HG02852 (cell line): ENCODE data around the gene HEMGN.

ENCODE experiments used
- ATAC-seq: cut with Tn5 transposase; IDR thresholded peaks from one replicate; pipeline ENCODE4 v1.9.1; 2021; ENCODE audit warnings: mild to moderate bottlenecking, moderate library complexity; ENCODE audit not compliant: unreplicated experiment

Gene HEMGN

DNA sequence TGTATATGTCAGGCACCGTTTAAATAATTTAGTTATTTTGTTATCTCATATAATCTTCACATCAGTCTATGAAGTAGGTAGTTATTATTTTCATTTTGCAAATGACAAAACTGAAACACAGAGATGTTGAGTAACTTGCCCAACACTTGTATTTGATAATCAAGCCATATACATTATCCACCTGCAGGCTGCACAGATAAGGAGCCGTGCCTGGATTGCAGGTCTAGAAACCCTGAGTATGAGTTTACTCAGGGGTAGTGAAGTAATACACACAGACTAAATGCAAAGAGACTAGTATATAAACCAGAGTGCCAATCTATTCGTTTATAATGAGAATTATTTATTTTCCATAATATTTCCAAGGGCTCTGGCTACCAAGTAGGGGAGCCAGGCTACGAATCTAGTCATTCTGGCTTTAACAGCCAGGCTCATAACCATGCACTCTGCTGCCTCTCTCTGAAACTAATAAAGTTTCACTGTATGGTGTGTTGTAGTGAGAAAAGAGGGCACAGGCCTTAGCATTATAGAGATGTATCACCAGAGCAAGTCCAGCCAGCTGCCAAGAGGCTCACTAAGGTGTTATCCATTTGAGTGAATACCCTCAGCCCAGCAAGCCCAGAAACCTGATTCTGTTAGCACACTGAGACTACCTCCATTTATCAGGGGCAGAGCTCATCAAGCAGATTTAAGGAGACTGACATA lies 4.5 kb downstream of the HEMGN start:
- no peak for ATAC-seq

DNA sequence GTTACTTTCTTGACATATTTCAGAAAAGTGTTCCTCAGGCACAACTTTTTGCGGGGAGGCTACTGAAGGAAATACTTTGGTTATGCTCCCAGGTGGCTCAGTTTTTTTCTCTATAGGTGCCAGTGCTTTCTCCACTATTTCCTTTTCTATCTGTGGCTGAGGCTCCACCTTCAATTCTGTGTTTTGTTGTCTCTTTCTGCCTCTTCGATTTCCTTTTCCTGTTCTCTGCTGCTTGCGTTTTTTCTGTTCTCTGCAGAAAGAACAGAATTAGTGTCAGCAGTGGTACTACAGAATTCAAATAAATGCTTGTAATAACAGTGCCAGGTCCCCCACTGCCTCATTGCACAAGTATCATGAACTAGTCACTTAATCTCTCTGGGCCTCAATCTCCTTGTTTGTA lies 7.0 kb downstream of the HEMGN start:
- ATAC-seq, result no peak

DNA sequence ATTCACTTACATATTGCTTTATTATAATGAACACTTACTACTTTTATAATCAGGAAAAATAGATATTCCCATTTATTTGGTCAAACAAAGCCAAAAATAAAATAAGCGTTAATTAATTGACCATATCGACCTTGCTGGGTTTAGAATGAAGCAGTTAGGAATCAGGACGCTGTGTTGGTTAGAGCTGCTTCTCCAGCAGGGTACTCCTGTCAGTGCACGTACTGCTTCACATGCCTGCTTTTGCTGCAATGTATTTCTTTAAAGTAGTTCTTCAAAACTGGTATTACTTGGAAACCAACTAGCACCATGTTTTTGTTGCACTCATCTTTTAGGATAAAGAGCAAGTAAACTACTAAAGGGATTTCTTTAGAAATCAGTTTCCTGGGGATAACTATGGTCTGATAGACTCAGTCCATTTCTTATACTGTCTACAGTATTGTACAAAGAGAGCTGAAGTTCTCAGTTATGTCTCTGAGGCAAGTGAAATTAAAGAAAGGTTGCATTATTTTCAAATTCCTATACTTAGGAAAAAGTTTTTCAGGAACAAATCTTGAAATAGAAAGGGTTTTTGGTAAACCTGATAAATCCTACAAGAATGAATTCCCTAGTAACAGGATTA lies 8.9 kb downstream of the HEMGN start:
- no peak for ATAC-seq

DNA sequence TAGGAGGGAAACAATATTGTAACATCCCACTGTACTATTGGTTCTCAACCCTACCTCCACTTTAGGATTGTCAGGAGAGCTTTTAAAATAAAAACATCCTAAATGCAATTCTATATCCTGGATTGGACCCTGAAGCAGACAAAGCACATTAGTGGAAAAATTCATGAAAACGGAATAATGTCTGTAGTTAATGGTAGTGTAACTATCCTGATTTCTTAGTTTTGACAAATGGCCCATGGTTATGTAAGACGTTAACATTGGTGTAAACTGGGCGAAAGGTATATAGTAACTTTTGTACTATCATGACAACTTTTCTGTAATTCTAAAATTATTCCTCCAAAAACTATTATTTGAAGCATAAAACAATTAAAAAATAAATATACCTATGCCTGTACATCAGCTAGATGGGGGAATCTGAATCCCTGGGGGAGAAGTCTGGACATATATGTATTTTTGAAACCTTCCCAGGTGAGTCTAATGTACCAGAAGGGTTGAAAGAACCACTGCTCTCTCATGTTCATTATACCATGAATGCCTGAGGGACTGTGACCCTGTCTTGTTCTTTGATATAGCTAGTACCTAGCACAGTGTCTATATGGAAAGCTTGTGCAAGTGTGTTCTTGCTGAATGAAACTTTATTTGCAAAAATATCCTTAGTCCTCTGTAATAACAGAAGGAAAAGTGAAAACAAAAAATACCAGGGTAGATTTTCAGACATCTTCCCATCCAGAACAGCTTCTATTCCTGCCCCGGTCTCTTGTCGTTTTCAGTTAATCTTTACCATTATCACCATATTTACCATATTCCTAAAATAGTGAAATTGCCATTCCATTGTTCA lies 12.3 kb downstream of the HEMGN start:
- ATAC-seq, result no peak

DNA sequence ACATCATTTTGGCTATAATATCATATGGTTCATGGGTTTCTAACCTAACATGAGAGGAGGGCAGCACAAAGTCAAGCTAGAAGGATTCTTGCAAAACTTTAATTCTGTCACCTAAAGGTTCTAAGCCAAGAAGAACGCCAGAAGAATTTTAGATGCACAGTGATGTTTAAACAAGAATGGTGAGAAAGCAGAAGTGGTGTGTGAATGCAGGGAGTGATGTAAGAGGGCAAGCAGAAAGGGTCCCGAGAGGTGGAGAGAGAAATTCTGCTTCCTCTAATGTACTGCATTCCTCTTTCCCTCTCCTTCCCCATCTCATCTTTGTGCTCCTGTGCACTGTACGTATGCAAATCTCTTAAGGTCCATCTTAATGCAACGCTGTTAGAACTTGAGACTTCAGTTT lies 13.6 kb downstream of the HEMGN start:
- no peak for ATAC-seq

DNA sequence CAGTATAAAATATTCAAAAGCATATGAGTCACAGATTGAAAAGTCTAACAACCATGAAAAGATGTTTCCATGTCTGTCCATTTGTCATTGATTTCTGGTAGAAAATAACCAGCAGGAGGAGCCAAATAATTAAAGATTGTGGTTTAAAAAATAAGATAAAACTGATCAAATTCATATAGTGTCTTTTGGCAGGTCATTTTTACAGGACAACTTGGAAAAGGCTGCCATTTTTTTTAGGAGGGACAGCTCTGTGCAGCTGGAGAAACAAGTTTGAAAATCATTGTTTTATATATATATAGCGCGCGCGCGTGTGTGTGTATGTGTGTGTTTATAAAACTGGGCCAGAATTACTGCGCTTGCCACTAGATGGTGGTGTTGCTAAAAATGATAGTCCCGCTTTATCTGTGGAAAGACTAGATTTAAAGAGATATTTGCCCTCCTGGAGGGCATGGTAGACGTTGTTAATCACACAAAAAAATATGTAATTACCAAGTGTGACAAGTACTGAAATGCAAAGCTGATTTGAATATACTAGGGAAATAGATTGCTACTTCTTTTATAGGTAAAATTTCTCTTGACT lies 14.4 kb downstream of the HEMGN start:
- ATAC-seq, result no peak

DNA sequence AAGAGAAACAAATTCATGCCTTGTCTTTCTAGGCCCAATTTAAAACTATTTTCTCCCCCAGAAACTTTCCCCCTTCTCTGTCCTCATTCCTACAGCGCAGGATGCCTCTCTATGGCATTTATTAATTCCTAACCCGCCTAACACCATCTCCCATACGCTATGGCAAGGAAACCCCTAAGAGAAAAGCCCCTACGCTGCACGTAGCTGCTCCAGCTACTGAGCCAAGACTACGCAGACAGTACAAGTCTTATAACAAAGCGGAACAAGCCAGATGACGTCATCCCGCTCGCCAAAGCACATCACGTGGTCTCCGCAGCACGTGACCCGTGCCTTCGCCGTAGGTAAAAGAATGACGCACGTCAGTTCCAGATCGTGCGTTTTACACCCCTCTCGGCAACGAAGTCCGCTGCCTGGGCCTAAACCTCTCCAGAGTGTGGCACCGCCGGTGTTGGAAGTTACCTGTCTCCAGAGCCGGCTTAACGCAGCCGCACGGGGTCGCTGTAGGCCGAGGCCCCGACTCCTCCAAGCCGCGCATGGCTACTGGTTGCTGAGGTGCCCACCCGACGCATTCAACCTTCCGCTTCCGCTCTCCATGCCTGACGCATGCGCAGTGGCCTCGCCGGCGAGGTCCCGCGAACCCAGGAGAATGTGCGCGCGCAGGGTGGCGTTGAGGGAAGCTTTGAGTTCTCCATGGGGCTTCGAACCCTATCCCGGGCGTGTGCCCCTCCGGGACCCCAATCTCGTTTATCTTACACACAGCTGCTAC lies 15.8 kb downstream of the HEMGN start, which contains the start of gene TRMO:
TSS of gene TRMO (minus strand) at position 542 of the 766 bp plus-strand sequence. CDS start at position 535, 7 bp downstream.
- peak; percentile 86 for ATAC-seq

DNA sequence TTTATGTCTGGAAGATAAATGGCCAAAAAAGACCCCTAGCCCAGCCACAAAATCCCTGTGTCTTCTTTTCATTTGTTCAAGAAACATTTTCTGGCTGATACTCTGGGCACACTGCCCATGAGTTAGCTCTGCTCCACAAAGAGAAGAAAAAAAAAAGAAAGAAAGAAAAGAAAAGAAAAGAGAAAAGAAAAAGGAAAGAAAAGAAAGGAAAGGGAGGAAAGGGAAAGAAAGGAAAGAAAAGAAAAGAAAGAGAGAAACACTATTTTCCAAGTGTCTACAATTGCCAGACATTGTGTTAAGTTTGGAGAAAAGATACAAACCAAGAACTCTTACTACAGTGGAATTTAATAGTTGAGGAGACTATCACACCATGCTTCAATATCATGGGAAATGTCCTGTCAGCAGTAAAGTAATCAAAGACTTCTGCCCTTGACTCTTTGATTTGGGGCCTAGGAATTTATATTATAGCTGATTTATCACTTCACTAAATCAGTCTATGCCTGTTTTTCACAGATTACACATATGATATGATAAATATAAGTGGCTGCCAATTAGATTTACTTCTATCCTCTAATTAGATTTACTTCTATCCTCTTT lies 18.7 kb downstream of the HEMGN start:
- ATAC-seq, result no peak

DNA sequence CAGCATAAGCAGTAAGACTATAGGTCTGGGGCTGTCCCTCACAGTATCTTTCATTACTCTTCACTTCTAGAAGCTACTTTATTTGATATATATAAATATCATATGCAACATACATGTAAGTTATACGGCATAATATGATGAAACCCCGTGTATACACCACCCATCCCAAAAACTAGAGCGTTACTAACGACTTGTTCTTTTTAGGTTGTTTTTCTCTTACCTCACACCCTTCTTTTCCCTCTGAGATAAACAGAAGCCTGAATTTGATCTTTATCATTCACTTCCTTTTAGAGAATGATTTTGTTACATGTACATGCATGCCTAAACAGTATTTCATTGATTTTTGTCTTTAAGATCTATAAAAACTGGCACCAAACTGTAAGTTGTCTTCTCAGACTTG lies 19.4 kb downstream of the HEMGN start:
- ATAC-seq, result no peak

DNA sequence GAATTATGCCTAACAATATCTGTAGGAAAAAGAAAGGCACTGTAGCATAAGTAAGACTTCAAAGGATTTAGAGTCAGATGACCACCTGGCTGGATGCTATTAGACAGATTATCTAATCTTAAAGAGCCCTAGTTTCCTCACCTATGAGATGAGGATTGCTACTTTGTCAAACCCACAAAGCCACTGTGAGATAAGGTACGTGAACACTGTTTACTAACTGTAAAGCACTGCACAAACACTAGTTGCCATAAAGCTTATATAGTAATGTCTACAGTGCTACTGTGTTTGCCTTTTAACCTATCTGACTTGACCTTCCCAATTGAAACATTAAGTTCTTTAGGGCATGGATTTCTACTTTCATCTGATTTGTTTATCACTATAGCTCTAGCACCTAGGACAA lies 26.0 kb downstream of the HEMGN start:
- ATAC-seq, result no peak

DNA sequence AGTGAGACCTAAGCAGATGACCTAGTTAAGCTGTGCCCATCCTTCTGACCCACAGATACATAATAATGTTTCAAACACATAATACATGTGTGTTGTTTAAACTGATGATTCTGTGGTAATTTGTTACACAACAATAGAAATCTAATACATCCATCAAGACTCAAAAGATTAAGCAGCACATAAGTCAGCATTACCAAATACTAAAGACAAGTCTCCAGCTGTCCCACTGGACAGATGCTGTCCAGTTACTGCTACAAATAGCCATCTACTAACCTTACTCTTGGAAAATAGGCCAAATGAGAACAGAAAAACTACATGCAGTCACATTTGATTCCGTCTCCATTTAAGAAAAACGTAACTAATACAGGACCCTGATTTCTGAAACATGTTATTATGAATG lies 26.4 kb downstream of the HEMGN start:
- no peak for ATAC-seq

DNA sequence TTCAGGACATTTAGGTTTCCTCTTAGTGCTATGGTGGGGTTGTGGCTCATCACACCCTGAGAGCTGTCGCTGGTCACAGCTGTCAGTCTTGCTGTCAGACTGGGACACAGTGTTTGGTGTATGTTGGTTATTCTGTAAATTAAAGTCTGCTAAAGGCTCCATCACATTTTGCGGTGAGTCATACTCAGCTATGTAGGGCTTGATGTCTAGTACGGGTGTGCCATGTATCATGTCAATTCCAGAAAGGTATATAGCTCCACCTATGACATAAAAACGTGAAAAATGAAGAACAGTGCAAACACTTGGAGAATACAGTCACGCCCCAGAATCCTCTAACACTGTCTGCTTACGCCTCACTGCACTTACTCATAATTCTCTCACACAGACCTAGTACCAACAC lies 27.6 kb downstream of the HEMGN start:
- no peak for ATAC-seq

DNA sequence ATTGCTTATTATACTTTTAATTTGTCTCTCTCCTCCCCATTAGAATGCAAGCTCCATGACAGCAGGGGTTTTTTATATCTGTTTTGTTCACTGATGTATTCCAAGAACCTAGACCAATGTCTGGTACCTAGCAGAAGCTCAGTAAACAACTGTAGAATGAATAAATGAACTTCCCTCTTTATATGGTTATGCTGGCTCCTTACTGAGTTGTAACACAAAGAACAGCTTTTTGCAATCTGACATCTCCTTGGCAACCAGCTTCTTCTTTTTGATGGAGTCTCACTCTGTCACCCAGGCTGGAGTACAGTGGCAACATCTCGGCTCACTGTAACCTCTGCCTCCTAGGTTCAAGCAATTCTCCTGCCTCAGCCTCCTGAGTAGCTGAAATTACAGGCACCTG lies 29.3 kb downstream of the HEMGN start:
- ATAC-seq, result no peak

DNA sequence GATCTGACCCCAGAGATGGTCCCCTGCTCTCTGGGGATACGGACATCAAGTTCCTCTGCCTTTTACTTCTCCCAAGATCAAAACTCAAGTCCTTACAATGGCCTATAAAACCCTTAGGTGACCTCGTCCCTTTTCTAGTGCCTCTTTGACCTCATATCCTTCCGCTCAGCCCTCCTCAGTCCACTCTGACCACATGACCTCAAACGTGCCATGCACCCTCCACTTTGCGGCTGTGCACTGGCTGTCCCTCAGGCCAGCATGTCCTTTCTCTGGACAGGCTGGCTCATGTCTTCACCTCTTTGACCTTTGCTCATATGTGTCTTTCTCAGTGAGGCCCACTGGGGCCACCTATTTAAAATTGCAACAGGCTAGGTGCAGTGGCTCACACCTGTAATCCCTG lies 30.3 kb downstream of the HEMGN start:
- ATAC-seq, result no peak

DNA sequence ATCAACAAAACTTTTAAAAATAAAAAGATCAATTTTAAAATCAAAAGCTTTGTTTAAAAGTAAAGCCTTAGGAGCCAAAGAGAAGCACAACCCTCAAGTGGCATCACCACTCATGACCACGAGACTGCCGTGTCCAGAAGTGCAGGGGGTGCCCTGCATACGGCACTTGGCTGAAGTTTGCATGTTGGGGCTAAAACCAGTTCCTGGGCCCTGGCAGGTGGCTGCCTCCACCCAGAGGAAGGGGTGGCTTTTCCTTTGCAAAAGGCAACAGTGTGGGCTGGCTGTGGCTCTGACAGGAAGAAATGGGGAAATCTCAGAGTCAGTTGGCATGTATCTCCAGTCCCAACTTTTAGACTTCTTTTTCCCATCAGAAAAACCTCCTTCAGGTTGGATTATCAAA lies 30.9 kb downstream of the HEMGN start:
- ATAC-seq, result no peak

DNA sequence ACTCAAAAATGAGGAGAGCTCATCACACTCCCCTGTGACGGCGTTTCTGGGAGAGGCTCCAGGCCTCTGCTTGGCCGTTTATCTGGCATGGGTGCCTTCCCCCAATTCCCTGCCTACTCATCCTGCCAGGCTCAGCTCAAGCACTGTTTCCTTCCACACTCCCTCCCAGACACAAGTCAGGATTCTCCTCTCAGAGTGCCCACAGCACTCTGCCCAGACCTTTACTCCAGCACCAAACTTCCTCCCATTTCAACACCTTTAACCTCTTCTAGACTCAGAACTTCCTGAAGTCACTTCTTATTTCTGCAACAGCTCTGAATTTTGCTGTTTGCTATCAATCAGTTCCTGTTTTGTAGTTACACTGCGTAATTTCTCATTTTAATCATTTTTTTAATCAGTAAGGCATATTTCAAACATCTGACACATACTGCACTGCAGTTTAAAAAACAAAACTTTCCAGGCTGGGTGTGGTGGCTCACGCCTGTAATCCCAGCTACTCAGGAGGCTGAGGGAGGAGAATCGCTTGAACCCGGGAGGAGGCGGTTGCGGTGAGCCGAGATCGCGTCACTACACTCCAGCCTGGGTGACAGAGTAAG lies 31.6 kb downstream of the HEMGN start:
- ATAC-seq, result no peak

DNA sequence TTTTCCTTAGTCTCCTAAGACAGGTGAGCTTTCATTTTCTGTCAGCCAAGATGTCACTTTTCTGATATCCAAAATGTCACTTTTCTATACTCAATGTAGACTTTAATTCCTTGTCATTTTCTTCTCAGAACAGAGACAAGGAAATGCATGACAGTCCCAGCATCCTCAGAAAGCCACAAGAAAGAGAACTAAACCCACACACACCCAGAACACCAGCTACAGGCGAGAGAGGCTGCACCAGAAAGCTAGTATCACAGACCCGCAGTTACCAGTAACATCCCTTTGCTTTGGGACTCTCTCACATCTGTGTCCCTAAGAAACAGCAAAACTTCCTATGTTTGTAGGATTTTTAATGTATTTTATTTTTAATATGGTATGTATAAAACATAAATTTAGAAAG lies 32.7 kb downstream of the HEMGN start:
- ATAC-seq, result no peak

DNA sequence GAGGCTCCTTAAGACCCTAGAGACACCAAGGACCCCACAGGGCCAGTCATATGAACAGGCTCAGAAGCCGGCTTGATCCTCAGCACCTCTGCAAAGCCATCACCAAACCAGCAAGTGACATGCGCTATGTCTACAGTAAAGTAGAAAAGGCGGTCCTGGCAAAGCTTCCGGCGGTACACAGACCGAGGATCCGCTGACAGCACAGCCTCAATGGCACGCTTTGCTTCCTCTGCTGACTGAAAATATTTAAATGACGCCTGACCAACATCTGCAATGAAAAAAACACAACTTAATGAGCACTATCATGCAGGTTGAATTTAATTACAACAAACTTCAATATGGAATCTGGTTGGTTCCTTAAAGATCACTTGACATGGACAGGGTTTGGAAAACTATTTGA lies 33.2 kb downstream of the HEMGN start:
- no peak for ATAC-seq

DNA sequence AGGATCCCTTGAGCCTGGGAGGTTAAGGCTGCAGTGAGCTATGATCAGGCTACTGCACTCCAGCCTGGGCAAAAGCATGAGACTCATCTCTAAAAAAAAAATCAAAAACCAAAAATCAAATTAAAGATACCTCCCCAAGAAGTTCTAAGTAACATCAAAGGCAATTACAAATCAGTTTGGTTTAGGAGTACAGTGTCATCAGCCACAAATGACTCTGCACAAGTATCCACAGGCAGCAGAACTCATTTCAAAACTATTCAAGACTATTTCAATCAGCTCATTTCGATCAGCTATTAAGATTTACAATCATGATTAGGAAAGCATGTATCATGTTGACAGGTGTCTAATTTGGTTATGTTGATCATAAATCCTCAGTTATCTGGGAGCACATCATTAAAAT lies 34.8 kb downstream of the HEMGN start:
- ATAC-seq, result no peak
